ENCODE results near the gene ALG11.

DNA sequence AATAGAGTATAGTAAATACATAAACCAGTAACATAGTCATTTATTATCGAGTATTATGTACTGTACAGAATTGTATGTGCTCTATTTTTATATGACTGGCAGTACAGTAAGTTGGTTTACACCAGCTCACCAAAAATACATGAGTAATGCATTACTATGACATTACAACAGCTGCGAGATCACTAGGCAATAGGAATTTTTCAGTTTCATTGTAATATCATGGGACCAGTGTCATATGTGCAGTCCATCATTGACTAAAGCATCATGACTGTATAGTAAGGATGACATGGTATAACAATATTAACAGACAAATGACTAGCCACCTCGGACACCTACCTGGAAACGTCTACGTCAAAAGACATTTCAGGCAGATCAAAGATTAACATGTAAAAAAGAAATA is 34.6 kb upstream of the ALG11 start:
- no peak for TF ChIP-seq CTCF (conservative IDR thresholded peaks at IDR 0.05; ENCODE audit: low read length)
- TF ChIP-seq EZH2phosphoT487 (IDR thresholded peaks at IDR 0.05; ENCODE audit: borderline replicate concordance) = no peak

Measured in Loucy (cell line).